B cell (primary cell): ENCODE measurements around the gene PRKAG2.

Experiments used
- CTCF ChIP-seq: fragments of 200-600 bp; IDR thresholded peaks from one replicate; pipeline ENCODE4 v1.8.0; 2022; ENCODE audit warnings: antibody characterized with exemption, mild to moderate bottlenecking
- EZH2 ChIP-seq: IDR thresholded peaks from 2 replicates; pipeline ENCODE4 v1.6.1; 2012; ENCODE audit warnings: borderline replicate concordance, low read depth, mild to moderate bottlenecking, moderate library complexity, low read length; ENCODE audit not compliant: insufficient read depth, poor library complexity, severe bottlenecking

GRCh38 chr7:151664268-151664667 is 212.6 kb downstream of the PRKAG2 start:
- TF ChIP-seq CTCF (no peak), EZH2 (no peak)
